ENCODE results near the gene PHF21B.

Gene PHF21B

DNA sequence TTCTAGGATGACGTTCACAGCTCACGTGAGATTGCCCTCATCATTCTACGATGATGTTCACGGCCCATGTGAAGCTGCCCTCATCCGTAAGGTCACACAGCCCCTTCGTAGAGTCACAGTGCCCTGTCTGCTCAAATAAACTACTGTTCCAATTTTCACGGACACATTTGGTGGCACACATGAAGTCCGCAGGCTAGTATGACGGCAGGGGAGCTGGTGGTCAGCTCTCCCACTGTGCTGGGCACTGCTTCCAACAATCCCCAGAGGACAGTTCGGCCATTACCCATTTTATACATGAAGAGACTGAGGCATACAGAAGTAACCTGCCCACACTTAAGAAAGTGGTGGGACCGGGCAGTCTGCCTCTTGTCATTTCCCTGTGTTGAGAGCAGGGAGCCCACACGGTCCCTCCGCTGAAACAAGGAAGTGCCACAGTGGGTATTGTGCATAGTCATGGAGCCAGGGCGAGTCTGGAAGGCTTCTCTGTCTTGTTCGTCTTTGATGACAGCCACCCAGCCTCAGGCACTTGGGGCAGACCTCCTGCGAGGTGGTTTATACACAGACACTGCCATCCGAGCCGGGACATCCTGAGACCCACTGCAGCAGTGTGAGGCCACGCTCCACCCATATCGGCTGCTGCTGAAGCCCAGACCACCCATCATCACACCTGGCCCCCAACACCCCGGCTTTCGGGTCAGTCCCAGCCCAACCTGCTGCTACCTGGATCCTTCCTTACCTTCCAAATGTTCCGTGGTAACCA, 114.3 kb downstream of the PHF21B start:
- no peak for DNase-seq (ENCODE audit: low read depth in 4 of 4, low spot score in 1 of 4)

DNA sequence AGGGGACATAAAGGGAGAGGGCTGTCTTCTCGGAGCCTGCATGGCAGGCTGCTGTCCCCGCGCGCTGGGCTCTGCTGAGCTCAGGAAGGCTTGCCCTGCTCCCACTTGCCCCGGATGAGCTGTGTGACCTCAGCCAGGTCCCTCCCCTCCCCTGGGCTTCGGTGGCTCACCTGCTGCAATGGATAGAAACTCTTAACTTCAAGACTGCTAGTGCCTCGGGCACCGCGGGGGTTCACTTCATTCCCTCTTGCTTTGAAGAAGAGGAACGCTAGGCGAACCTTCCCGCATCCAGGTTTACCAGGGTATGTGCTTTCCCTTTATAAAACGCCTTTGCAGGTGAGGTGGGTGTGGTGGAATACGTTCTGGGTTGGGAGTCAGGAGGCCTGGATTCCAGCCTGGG, 115.0 kb downstream of the PHF21B start:
- no peak for DNase-seq (ENCODE audit: low read depth in 4 of 4, low spot score in 1 of 4)

DNA sequence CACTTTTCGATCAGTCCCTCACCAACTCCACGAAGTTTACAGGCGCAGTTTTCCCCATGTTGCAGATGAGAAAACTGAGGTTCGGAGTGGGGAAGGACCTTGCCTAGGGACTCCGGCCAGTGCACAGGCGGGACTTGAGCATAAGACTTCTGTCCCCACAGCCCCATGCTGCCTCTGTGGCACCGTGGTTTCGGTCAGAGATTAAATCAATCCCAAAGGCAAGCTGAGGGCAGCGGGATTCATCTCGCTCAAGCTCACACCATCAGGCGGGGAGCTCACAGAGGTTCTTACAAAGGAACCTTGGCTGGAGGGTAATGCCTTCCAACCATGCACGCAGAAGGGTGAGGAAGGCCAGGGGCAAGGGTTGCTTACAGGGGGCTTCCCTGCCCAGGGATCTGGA, 115.5 kb downstream of the PHF21B start:
- no peak for DNase-seq (ENCODE audit: low read depth in 4 of 4, low spot score in 1 of 4)

DNA sequence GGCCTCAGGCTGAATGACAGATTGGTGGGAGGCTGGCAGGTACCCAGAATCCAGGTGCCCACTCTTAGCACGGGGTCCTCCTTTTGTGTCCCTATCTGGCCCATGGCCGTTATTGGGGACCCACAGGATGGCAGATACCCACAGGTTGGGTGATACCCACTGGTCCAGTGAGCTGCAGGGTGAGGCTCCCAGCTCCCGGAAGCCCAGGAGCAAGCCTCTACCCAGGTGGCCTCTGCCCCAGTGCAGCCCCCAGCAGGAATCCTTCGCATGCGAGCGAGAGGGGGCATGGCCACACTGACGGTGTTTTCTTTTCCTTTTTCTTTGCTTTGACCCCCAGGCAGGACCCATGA, 116.1 kb downstream of the PHF21B start:
- DNase-seq (ENCODE audit: low read depth in 4 of 4, low spot score in 1 of 4), result no peak

- no peak for DNase-seq (ENCODE audit: low read depth in 4 of 4, low spot score in 1 of 4)
Observed at GRCh38 chr22:44892803-44893730, 116.7 kb downstream of the PHF21B start.

DNA sequence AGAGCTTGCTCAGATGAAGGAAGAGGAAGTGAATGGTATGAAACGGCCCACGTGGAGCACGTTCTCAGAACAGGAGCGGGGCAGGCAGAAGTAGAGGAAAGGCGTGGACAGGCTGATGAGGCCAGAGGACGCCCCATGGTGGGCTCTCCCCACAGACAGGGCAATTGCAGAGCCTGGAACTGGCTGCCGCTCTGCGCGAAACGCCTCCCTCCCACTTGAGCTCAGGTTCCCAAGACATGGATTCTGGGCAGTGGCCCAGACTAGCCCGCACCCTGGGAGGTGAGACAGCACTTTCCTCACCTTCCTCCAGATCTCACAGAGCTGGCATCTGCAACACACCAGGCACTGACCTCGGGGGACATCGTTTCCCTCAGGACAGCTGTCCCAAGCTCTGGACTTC, 117.6 kb downstream of the PHF21B start:
- DNase-seq (ENCODE audit: low read depth in 4 of 4, low spot score in 1 of 4), result no peak

- no peak for DNase-seq (ENCODE audit: low read depth in 4 of 4, low spot score in 1 of 4)
Observed at GRCh38 chr22:44891791-44892190, 118.0 kb downstream of the PHF21B start.

- no peak for DNase-seq (ENCODE audit: low read depth in 4 of 4, low spot score in 1 of 4)
Observed at GRCh38 chr22:44891293-44891747, 118.5 kb downstream of the PHF21B start.

GRCh38 chr22:44890416-44891292, 119.2 kb downstream of the PHF21B start:
- DNase-seq (ENCODE audit: low read depth in 4 of 4, low spot score in 1 of 4), result no peak

- DNase-seq (ENCODE audit: low read depth in 4 of 4, low spot score in 1 of 4), result no peak
Observed at GRCh38 chr22:44889255-44889878, 120.4 kb downstream of the PHF21B start.

- DNase-seq (ENCODE audit: low read depth in 4 of 4, low spot score in 1 of 4), result no peak
Observed at GRCh38 chr22:44888491-44889254, 121.1 kb downstream of the PHF21B start.

- no peak for DNase-seq (ENCODE audit: low read depth in 4 of 4, low spot score in 1 of 4)
Observed at GRCh38 chr22:44887941-44888366, 121.9 kb downstream of the PHF21B start.

DNA sequence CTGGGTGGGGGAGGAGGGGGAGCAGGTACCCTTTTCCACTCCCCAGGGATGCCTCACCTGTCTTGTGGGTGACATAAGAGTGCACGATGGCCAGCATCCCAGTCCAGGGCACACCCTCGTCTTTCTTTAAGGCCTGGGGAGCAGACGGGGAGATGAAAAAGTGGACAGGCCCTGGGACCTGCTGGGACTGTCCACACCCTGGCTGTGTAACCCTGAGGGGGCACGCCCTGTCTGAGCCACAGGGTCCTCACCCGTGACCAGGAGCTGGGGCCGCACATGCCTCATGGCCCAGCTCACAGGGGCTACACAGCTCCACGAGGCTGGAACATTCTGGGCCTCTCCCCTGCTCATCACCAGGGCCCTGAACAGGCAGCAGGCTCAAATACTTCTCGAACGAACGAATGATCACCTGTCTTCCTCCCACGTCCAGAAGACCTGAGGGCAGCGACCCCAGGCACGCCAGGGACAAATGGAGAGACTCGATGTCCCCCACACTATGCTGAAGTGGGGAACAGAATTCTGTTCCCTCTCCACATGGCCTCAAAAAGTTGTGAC, 123.9 kb downstream of the PHF21B start:
- no peak for DNase-seq (ENCODE audit: low read depth in 4 of 4, low spot score in 1 of 4)

DNA sequence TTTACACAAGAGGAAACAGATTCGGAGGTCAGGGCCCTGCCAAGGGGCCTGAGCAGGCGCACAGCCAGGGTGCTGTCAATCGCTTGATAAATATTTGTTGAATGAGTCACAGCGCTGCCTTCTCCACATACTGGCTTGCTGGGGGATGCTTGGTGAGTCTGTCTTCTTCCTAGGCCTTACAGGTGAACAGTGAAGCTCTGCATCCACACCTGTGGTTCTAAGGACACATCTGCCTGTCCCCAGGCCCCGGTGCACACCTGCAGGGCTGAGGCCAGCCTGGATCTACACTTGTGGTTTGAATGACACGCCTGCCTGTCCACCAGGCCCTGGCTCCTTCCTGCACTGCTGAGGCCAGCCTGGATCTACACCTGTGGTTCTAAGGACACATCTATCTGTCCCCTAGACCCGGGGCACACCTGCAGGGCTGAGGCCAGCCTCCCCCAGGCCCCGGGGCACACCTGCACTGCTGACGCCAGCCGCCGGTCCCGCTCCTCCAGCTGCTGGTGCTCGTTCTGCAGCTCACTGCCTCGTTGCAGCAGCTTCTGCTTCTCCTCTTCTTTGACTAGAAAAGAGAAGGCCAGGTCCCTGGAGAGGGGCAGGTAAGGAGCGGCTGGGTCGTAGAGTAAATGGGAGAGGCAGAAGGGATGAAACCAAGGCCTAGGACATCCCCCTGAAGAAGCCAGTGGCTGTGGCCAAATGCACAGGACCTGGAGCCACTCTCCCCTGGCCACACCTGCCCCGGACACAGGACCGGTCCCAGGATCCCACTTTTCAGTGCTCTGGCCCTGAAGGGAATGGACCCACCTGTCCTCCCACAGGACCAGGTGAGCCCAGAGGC, 124.6 kb downstream of the PHF21B start:
- DNase-seq (ENCODE audit: low read depth in 4 of 4, low spot score in 1 of 4), result no peak

DNA sequence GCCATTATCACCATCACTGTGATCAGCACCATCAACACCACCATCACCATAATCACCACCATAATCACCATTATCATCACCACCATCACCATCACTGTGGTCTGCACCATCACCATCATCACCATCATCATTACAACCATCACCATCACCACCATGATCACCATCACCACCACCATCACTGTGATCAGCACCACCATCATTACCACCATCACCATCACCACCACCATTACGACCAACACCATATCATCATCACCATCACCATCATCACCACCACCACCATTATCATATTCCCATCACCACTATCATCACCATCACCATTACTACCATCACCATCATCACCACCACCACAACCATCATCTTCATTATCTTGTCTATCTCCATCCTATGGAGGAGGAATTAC, 125.2 kb downstream of the PHF21B start:
- DNase-seq (ENCODE audit: low read depth in 4 of 4, low spot score in 1 of 4), result no peak

GRCh38 chr22:44883011-44883421, 126.8 kb downstream of the PHF21B start:
- DNase-seq (ENCODE audit: low read depth in 4 of 4, low spot score in 1 of 4), result no peak

DNA sequence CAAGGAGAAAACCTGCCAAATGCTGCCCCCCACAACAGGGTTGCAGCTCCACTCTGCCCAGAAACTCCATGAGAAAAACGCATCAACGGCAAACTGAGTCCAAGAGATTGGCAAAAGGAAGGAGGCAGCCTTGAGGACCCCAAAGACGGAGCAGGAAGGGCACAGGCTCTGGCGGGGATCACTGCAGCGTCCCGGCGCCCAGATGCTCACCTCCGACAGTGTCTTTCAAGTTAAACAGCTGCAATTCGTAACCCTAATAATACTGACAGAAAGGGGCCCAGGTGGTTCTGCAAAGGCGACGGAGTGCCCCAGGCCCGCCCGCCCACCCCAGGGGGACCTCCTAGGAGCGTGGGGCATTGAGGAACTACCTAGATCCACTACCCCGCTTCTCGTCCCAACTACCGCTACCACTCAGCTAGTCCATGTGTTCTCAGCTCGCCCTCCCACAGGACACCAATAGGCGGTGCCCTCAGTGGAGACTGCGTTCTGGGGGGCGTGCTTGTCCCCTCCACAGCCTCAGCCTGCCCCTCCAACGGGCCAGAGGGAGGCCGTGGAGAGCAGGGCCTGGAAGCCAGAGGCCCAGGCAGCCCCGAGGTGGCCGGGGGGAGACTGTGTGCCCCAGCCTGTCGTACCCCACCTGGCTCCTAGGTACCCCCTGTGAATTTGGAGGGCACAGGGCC, 127.4 kb downstream of the PHF21B start:
- no peak for DNase-seq (ENCODE audit: low read depth in 4 of 4, low spot score in 1 of 4)

DNA sequence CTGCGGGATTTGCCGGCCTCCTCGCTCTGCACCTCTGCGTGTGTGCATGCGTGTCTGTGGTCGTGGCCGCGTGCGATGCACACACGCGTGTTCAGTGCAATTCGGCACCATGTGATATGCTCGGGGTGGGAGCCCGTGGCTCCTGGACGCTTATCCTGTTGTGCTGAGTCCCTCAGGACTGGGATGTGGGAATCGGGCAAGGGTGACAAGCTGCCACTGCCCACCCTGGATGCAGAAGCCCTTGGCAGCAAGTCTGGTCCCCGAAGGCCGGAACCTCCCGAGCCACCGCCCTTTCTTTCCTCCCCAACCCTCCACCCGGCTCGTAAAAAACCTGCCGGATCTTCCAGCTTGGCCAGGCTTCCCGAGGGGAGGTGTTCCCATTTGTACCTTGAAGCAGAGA, 128.2 kb downstream of the PHF21B start:
- no peak for DNase-seq (ENCODE audit: low read depth in 4 of 4, low spot score in 1 of 4)
